Measurements from ENCODE around the gene GINS2.

GINS2 gene

DNA sequence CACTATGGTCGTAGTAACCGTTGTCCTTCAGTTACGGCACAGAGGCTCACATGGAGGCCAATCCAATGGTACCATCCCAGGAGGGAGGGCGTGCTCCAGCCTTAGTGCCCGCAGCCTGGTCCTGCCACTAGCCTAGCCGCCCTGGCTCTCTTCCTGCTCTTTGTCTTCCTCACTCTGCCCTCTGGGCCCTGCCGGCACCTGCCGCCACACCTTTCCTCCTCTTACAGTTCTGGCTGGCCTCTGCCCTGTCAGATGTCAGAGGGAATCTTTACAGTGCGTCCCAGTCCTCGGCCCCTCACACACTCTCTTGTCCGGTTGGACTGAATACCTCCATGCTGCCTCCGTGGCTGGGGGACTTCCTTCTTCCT, 23.4 kb downstream of the GINS2 start:
- no peak for DNase-seq

DNA sequence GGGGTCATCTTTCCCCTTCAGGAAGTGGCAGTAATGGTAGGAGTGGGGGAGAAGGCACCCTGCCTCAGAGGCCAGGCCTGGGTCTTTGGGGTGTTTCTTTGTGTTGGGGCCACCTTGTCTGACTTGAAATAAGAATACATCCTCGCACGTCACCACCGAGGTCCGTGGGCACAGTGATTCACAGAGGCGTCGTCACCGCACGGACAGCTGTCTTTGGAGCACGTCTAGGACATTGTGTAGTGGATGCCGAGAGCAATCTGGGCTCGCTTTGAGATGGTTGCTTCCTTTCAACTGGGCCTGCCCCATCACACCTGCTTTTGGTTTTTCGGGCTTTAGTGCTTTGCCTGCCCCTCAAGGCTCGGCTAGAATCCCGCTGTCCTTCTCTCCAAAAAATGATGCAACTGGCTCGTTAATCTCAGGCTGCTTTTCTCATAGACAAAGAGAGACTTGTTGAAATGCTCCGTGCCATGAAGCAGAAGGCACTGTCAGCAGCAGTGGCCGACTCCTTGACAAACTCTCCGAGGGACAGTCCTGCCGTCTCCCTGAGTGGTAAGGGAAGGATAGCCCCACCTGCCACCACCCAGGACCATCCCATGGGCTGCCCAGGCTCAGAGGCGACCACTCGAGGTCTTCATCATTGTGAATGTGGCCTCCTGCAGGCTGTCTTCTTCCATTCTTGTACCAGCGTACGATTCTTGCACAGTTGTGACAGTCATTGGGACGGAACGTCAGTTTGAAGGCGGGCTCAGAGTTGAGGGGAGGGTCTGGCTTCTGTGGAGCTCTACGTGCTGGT, 24.0 kb downstream of the GINS2 start:
- no peak for DNase-seq

GRCh38 chr16:85663891-85664321, 24.8 kb downstream of the GINS2 start:
- DNase-seq: no peak

DNA sequence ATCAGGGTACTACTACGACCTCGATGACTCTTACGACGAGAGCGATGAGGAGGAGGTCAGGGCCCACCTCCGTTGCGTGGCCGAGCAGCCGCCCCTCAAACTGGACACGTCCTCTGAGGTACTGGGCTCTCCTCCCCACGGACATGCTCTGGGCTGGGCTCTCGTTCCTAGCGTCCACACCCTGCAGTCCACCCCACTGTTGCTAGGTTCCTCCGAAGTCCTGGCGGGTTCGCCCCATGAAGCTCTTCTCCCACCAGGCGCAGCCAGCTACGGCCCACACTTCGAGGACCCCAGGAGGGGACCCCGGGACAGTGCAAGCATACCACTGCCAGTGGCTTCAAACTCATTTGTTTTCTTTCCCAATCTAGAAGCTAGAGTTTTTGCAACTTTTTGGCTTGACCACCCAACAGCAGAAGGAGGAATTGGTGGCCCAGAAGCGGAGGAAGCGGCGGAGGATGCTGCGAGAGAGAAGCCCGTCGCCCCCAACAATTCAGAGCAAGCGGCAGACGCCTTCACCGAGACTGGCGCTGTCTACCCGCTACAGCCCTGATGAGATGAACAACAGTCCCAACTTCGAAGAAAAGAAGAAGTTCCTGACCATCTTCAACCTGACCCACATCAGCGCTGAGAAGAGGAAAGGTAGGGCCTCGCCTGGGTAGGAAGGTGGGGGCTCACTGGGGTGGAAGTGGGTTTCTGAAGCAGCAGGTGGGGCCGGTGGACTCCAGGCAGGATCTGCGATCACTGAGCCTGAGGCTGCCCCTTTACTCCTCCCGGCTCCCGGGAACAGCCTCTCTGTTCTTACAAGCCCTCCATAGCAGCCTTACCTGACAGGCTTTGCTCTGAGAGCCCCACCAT, 25.6 kb downstream of the GINS2 start:
- no peak for DNase-seq

- DNase-seq: no peak
Observed at GRCh38 chr16:85662482-85662812, 26.3 kb downstream of the GINS2 start.

- no peak for DNase-seq
Observed at GRCh38 chr16:85661740-85662481, 26.8 kb downstream of the GINS2 start.

DNA sequence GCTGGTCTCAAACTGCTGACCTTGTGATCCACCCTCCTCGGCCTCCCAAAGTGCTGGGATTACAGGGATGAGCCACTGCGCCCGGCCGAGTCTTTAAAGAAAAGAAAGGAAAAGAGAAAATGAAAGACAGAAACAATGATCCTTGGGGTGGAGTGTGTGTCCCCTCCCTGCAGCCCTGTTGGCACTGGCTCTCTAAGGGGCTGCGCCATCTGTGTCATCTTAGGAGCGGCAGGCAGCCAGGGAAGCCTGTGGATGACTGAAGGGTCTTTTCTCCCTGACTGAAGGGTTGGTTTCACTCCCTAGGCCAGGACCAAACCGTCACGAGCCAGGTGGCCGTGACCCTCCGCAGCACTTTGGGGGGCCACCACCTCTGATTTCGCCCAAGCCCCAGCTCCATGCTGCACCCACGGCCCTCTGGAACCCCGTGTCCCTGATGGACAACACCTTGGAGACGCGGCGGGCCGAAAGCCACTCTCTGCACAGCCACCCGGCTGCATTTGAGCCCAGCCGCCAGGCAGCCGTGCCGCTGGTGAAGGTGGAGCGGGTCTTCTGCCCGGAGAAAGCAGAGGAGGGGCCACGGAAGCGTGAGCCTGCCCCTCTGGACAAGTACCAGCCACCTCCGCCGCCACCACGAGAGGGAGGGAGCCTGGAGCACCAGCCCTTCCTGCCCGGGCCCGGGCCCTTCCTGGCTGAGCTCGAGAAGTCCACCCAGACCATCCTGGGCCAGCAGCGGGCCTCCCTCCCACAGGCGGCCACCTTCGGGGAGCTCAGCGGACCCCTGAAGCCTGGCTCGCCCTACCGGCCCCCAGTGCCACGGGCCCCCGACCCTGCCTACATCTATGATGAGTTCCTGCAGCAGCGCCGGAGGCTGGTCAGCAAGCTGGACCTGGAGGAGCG, 27.7 kb downstream of the GINS2 start:
- no peak for DNase-seq

DNA sequence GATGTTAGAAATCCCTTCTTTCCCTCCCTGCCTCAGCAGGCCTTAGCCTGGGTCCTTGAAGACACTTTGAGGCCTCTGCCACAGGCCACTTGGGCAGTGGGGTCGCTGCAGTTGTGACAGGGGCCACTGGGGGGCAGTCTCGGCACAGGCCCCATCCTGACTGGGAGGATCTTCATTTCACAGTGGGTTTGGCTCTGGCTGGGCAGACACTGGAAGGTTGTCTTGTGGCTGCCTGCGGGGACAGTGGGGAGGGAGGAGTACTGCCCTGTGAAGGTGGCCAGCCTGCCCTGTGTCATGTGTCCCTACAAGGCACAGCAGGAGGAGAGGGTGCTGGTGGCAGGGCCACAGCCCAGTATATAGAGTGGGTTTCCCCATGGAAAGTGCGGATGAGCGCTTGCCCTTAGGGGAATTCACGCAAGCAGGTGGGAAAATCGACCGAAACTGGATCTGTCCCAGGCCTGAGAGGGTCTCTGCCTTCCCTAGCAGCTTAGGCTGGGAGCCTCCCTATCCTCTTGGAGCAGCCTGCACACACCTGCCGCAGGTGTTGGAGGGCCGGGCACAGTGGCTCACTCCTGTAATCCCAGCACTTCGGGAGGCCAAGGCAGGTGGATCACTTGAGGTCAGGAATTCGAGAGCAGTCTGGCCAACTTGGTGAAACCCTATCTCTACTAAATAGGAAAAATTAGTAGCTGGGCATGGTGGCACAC, 28.8 kb downstream of the GINS2 start:
- DNase-seq: peak; percentile 70 to 76

GRCh38 chr16:85659336-85659735, 29.4 kb downstream of the GINS2 start:
- no peak for DNase-seq

- DNase-seq: no peak
Observed at GRCh38 chr16:85658504-85659326, 30.0 kb downstream of the GINS2 start.

DNA sequence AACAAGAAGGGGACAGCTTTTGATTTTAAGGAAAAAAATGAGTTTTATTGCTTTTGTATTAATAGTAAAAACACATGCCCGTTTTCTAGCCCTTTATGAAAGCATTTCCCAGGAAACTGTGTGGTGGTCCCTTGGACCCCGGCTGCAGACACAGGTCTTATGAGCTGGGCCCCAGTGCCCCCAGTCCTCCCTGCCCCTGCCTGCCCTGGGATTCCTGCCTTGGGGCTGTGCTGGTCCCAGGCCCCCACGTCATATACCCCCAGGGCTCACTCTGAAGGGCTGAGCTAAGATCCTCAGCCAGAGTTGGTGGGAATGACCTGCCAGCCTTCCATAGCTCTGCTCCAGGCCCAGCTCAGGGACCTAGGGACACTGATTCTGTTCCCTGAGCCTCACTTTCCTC, 30.8 kb downstream of the GINS2 start:
- no peak for DNase-seq

GRCh38 chr16:85657267-85657650, 31.5 kb downstream of the GINS2 start:
- no peak for DNase-seq

DNA sequence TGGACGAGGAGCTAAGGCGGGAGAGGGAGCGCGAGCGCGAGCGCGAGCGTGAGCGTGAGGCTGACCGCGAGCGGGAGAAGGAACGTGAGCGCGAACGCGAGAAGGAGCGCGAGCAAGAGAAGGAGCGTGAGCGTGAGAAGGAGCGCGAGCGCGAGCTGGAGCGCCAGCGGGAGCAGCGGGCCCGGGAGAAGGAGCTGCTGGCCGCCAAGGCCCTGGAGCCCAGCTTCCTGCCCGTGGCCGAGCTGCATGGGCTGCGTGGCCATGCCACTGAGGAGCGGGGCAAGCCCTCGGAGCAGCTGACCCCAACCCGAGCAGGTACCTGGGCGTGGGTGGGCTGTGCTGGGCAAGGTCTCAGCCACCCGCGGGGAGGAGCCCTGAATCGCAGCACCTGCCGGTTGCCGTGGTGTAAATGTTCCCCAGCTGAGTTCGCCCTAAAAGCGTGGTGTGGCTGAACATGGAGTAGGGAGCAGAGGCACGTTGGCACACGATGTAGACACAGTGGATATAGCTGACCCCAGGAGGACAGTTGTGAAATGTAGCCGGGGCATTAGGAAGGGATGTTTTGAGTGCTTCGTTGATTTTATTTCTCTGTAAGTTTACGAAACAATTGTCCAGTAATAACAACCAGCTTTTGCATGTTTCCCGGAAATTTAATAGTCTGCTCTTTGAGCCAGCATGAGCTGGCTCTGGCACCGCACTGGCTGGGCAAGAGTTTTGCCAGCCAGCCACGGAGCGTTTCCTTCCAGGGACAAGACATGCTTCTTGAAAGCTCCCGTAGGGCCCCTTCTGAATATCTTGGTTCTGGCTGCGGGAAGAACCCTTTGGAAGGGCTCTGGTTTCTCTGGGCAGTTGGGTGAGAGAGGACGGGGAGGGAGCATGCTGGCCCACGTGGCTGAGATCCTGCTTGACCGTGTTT, 32.1 kb downstream of the GINS2 start:
- DNase-seq: no peak

GRCh38 chr16:85655216-85656129, 33.3 kb downstream of the GINS2 start:
- no peak for DNase-seq

DNA sequence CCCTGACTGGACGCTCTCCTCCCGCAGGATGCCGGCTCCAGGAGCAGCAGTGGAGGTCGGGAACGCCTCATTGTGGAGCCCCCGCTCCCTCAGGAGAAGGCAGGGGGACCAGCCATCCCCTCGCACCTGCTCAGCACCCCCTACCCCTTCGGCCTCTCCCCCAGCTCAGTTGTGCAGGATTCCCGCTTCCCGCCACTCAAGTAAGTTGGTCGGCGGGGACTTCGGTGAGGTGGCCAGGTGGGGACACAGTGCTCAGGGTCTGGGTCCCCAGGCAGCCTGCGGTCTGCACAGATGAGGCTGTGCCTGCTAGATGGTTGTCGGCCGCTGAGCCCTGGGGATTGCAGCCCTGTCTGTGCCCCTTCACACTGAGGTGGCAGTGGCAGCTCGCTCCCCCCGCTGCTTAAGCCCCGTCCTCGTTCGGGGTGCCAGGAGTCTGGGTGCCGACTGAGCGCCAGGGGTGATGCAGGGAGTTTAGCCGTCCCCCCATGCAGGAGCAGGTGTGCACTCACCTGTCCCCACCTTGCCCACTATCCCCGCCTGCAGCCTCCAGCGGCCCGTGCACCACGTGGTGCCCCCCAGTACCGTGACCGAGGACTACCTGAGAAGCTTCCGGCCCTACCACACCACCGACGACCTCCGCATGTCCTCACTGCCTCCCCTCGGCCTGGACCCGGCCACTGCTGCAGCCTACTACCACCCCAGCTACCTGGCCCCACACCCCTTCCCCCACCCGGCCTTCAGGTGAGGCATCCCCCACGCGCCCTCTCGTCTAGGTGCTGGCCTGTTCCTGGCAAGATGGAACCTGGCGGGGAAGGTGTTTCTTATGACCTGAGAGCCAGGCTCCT, 34.3 kb downstream of the GINS2 start:
- no peak for DNase-seq

DNA sequence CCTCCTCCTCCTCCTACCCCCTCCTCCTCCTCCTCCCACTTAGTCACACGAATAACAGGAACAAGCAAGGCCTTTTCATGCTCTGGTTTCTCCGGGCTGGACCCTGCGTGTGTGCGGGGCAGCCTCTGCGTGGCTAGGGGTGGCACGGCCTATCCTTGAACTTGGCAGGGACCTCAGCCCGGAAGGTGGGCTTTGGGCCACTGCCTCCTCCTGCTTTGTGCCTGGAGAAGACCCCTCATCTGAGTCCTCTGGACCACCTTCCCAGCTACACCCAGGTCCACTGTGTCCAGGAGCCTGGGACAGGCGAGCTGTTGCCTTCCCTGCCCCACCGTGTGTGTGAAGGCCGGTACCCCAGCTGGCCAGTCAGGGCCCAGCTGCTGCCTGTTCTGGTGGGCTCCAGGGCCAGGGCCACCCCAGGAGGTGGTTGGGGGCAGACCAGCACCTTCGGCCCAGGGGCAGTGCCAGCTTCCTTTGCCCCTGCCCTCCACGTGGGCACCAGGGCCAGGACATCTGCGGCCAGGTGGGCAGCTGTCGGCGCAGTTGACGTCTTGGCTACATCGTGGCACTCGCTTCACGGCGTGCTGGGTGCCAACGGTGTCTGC, 35.4 kb downstream of the GINS2 start:
- DNase-seq: no peak
